Thymus (tissue), 11 donors: Measurements from ENCODE around the gene PGM1. TPM values are rescaled to one million over a fixed set of nuclear protein-coding genes. Genes with fewer than 3 reads are reported as not detected.

Experiments used
- DNase-seq, 9 donors: peaks; one replicate each; pipeline ENCODE4 v3.0.0-alpha.2; 2013; ENCODE audit warnings: low spot score in 9 of 9, low read depth in 6 of 9, missing footprints in 1 of 9
- H3K27ac ChIP-seq, 2 donors: one replicate each; pipeline ENCODE4 v1.5.1; 2013; ENCODE audit warnings: control low read depth in 1 of 2, low read depth in 1 of 2, low read length in 1 of 2, mild to moderate bottlenecking in 1 of 2, moderate library complexity in 1 of 2
- H3K27me3 ChIP-seq, 2 donors: one replicate each; pipeline ENCODE4 v1.5.1; 2013; ENCODE audit warnings: low read length in 1 of 2; ENCODE audit not compliant: control insufficient read depth in 2 of 2, insufficient read depth in 1 of 2
- H3K36me3 ChIP-seq, 2 donors: one replicate each; pipeline ENCODE4 v1.5.1; 2013; ENCODE audit warnings: low read length in 1 of 2, mild to moderate bottlenecking in 1 of 2, moderate library complexity in 1 of 2; ENCODE audit not compliant: control insufficient read depth in 2 of 2, insufficient read depth in 2 of 2
- H3K4me1 ChIP-seq, 2 donors: one replicate each; pipeline ENCODE4 v1.5.1; 2013; ENCODE audit warnings: low read length in 2 of 2; ENCODE audit not compliant: control insufficient read depth in 2 of 2, insufficient read depth in 2 of 2
- H3K4me3 ChIP-seq, 2 donors: one replicate each; pipeline ENCODE4 v1.5.1; 2013; ENCODE audit warnings: low read length in 2 of 2, control low read depth in 1 of 2, mild to moderate bottlenecking in 1 of 2
- H3K9me3 ChIP-seq, 2 donors: one replicate each; pipeline ENCODE4 v1.5.1; 2013; ENCODE audit warnings: low read length in 1 of 2, mild to moderate bottlenecking in 1 of 2; ENCODE audit not compliant: control insufficient read depth in 2 of 2, insufficient read depth in 1 of 2
- WGBS: extraction: QIAGEN DNeasy Blood & Tissue Kit; methylation state at CpG from one replicate; pipeline ENCODE4 v1.1.7; 2013; 5-methylcytosine and 5-hydroxymethylcytosine counted together
- polyA plus RNA-seq: library from polyadenylated mRNA; stranded (reverse); fragments of 200-250 nt; gene quantifications from one replicate; pipeline ENCODE4 v1.2.3, GENCODE V29; 2013
- total RNA-seq: library from RNA; stranded (reverse); fragments of 120-200 nt; gene quantifications from one replicate; pipeline ENCODE4 v1.2.4, GENCODE V29; 2013
- donor health status: healthy.

PGM1 gene
- total and polyA plus RNA-seq, 2 donors: 9.6 to 18.1 TPM

DNA sequence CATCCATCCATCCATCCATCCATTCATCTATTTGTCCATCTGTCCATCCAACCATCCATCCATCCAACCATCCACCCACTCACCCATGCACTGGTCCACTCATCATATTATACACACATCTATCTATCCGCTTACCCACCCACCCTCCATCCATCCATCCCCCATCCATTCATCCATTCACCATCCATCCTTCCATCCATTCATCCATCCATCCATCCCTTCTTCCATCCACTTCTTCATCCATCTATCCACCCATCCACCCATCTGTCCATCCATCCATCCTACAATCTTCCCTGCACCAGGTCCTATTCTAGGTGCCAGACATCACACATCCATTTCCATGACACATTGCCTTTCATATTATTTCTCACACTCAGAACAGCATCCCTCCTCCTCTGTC, 93.5 kb downstream of the PGM1 start:
- H3K4me3 ChIP-seq: no peak overlapping the region
- no peaks in the 10 kb centered on the region for H3K4me1 ChIP-seq
- no peaks in the 10 kb centered on the region for H3K27me3 ChIP-seq
- 100% methylated on average over 1 of the region's 1 CpG for WGBS
- no peak for DNase-seq
- H3K9me3 ChIP-seq: no peaks in the 10 kb centered on the region
- H3K36me3 ChIP-seq: no peaks in the 10 kb centered on the region
- H3K27ac ChIP-seq: no peak overlapping the region

DNA sequence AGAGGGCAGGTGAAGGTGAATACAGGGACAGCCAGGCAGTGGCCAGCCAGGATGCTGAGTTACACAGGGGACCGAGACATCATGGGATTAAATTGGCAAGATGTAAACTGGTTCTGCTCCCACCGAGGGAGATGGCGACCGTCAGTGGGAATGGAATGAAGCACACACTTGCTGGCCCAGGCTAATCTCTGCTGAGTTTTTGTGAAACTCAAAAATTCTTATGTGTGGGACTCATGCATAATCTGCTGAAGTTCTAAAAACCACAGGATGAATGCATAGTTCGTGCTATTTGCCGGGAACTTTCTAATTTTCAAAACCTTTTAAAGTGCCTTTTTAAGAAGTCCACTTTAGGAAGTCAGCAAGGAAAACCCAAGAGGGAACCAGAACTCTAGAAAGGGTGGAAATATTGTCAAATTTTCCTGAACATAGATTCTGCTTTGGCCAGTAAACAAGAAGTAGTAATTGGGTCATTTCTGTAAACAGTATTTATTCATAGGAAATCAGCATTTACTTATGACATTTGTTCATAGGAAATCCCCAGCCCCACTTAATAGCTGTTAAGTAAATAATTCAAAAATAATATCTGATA, 95.2 kb downstream of the PGM1 start:
- Histone ChIP-seq H3K36me3 (no peaks in the 10 kb centered on the region), H3K4me3 (no peak overlapping the region), H3K9me3 (no peaks in the 10 kb centered on the region), H3K27ac (no peak overlapping the region), H3K4me1 (no peaks in the 10 kb centered on the region), H3K27me3 (no peaks in the 10 kb centered on the region)
- 95% methylated on average over 6 of the region's 6 CpGs for WGBS
- DNase-seq: no peak

DNA sequence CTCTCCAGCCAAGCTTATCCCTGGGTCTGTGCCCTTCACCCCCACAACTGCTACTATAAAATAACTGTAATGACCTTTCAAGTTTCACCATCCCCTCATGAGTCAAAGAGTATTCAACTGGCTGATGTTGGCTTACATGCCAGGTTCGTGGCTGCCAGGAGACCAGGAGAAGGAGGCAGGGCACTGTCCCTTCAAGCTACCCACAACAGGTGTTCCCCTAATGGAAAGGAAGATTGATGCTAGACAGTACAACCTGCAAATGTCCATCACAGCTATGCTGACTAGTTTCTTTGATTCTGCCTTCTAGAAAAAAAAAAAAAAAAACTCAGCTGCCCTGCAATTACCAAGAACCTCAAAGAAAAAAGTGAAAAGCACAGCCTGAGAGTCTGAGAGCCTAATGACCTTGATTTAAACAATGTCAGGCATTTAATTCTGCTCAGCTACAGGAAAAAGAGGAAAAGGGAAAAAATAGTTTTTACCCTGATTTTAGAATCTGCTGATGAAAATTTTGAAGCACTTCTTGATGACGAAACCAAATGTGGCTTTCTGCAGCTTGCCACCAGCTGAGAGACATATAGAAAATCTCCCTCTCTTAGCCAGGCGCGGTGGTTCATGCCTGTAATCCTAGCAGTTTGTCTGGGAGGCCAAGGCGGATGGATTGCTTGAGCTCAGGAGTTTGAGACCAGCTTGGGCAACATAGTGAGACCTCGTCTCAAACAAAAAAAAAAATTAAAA, 97.9 kb downstream of the PGM1 start:
- Histone ChIP-seq H3K27ac (no peak overlapping the region), H3K4me1 (no peaks in the 10 kb centered on the region), H3K36me3 (no peaks in the 10 kb centered on the region), H3K9me3 (no peaks in the 10 kb centered on the region), H3K27me3 (no peaks in the 10 kb centered on the region), H3K4me3 (no peak overlapping the region)
- no peak for DNase-seq
- WGBS: 95% methylated on average over 6 of the region's 6 CpGs

DNA sequence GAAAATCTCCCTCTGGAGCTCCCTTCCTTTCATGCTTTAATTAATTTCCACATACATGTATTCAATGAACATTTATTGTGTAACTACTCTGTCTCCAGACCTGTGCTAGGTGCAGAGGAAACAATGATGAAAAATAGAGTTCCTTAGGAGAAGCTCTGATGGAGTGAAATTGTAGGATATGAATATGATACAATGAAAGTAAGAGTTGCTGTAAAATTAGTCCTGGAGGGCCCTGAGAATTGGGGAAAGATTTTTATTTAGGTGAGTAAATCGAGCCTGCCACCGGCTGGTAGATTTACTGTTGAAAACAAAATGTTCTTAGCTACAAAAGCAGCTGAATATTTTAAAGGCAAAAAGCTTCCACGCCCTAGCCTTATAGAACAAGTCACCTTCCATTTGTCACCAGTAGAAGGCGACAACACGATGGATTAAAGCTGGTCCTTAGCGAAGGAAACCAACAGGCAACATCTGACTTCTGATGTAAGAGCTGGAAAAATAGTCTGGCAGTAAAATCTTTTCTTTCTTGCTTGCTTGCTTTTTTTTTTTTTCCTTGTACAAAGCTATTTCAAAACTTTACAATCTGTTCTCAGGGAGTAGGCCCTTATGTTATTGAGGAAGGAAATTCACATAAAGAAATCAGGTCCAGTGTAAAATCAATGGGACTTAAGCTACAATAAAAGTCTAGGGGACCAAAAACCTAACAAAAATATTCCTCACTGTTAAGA, 98.7 kb downstream of the PGM1 start:
- H3K36me3 ChIP-seq: no peaks in the 10 kb centered on the region
- no peaks in the 10 kb centered on the region for H3K4me1 ChIP-seq
- WGBS: 6% methylated on average over 6 of the region's 6 CpGs
- no peak overlapping the region for H3K27ac ChIP-seq
- DNase-seq: peak; percentile 9 to 77 (median 38)
- no peak overlapping the region for H3K4me3 ChIP-seq
- H3K27me3 ChIP-seq: no peaks in the 10 kb centered on the region
- H3K9me3 ChIP-seq: no peaks in the 10 kb centered on the region

DNA sequence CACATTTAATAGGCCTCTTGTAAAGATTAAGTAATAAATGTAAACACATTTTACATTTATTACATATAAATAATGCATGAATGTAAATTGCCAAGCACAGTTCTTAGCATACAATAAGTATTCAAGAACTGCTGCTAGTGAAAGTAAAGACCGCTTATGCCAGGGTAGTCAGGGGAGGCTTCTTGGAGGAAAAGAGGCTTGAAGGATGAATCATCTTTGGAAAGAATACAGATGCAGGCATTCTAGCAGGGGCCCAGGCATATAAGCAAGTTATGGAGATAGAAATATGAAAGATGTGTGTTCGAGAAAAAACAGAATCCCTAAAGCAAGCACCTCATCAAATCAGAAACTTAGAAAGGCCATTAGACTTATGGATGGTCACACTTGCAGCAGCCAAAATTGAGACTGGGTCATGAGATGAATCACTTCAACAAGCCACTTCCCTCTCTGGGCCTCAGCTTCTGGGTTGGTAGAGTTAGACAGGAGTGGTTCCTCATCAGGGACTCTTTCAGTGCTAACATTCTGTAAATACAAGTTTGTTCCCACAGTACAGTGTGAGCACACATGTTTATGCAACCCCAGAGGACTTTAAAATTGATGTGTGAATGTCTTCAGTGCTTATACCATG, 100.8 kb downstream of the PGM1 start:
- no peaks in the 10 kb centered on the region for H3K36me3 ChIP-seq
- H3K27ac ChIP-seq: no peak overlapping the region
- no peaks in the 10 kb centered on the region for H3K9me3 ChIP-seq
- H3K4me3 ChIP-seq: no peak overlapping the region
- WGBS: 98% methylated on average over 2 of the region's 2 CpGs
- H3K27me3 ChIP-seq: no peaks in the 10 kb centered on the region
- peak in 1 of 9 donors; percentile 11 for DNase-seq
- H3K4me1 ChIP-seq: no peaks in the 10 kb centered on the region

DNA sequence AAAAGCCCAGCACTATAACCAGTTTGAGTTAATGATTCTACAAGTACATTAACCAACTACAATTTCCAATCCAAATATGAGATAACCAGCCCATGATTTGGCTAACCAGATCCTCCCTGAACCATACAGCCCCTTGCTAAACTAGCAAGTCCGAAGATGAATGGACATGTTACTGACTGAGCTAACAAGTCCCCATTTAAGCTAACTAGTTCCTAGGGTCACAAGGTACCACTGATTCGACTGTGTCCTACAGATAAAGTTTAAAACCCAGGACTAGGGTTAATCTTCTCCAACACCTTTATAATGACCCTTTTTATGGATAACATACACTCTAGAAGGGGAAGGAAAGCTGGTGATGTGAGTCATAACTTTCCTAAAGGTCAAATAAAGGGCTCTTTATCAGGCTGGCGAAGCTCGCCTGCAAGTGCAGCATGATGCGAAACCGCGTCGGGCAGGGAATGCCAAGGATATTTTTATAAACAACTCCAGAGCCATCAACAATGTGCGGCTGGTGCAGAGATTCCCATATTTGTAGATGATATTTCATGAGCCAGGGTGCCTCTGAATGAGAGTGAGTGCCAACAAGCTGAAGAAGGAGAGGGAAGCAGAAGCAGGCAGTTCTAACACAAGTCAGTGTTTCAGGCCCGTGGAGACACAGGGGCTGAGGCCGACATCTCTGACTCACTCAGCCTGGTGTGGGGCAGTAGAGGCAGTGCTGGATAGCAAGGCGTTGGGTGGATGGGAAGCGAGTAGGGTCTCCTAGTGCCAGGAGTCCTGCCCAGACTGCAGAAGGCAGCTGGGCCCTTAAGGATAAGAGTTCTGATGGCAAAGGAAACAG, 105.0 kb downstream of the PGM1 start:
- Histone ChIP-seq H3K27me3 (no peaks in the 10 kb centered on the region), H3K4me1 (no peaks in the 10 kb centered on the region), H3K9me3 (no peaks in the 10 kb centered on the region), H3K4me3 (no peak overlapping the region), H3K36me3 (no peaks in the 10 kb centered on the region), H3K27ac (no peak overlapping the region)
- DNase-seq: no peak
- 92% methylated on average over 13 of the region's 13 CpGs for WGBS

DNA sequence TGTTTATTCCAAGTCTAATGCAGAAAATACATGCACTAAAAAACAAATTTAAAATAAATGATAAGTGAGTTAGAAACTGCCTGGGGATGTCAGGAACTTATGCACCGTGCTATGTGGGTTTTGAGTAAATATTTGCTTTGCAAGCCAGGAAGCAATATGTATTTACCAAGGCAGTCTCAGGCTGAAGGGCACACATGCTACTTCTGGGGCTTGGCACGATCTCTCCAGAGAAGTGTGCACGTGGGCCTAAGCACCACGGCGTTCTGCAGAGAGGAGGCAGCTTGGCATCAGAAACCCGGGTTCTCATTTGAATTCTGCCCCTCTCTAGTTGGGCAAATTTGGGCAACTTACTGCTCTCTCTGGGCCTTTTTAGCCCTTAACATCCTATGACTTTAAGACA, 108.0 kb downstream of the PGM1 start:
- no peak overlapping the region for H3K27ac ChIP-seq
- H3K36me3 ChIP-seq: no peaks in the 10 kb centered on the region
- H3K4me3 ChIP-seq: no peak overlapping the region
- no peaks in the 10 kb centered on the region for H3K4me1 ChIP-seq
- no peaks in the 10 kb centered on the region for H3K9me3 ChIP-seq
- DNase-seq: no peak
- no peaks in the 10 kb centered on the region for H3K27me3 ChIP-seq
- 97% methylated on average over 6 of the region's 6 CpGs for WGBS

DNA sequence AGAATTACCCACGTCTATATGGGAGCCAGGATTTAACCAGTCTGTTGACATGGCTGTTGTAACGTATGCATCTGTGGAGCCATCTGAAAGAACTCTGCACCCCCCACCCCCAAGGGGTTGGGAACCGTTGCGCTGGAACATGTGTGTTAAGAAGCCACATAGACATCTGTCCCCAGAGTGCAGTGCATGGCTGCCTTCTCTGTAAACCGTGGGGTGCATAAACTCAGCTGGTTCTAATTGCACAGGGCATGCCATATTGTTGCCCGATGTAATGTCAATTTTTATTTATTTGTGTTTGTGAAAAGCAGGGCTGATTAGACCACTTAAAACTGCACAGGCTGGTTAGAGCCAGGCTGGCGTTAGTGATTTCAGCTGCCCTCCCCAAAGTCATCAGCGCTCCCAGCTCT, 110.5 kb downstream of the PGM1 start:
- whole genome bisulfite sequencing: 95% methylated on average over 8 of the region's 8 CpGs
- DNase-seq: no peak
- Histone ChIP-seq H3K27me3 (peaks cover 0 to 2% of the 10 kb centered on the region in 2 donors), H3K4me3 (no peak overlapping the region), H3K27ac (no peak overlapping the region), H3K36me3 (no peaks in the 10 kb centered on the region), H3K9me3 (no peaks in the 10 kb centered on the region), H3K4me1 (no peaks in the 10 kb centered on the region)
